NK-92 (cell line): ENCODE measurements around the gene VPREB3.

Experiments used
- DNase-seq: peaks from one replicate; lab custom pipeline; 2025; ENCODE audit not compliant: unreplicated experiment; lab: John Stamatoyannopoulos, UW

The VPREB3 gene

GRCh38 chr22:23754220-23754919 is at the start of gene VPREB3:
Gene VPREB3, minus strand, starts transcription at chr22:23754425. Its CDS starts 62 bp downstream, at chr22:23754363.
- DNase-seq: no peak

DNA sequence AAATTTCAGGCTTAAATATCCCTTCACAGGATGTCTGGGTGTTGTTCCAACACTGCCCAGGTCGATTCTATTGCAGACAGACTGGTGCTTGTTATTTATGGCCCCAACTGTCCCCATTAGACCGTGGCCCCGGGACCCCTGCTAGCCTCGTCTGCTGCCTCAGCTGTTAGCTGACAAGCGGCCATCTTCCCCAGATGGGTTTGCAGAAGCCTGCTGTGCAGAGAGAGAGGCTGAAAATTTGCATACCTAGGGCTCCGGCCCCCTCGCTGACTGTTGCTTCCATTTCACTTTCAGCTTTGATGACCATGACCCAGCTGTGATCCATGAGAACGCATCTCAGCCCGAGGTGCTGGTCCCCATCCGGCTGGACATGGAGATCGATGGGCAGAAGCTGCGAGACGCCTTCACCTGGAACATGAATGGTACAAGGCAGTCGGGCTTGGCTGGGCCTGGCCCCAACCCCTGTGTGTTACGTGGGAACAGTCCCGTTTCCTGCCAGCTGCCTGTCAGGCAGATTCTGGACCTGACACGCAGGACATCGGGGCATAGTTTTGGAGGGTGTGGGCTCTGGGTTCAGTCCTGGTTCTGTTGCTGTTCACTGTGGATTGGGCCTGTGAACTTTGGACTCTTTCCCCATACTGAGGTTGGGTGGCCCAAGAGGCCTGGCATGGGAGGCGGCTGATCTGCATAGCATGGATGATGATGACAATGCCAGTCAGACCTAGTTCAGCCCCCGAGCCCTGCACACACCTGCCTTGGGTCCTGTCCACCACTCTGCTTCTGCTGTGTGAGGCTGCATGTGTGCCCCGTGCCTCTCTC is 49.0 kb upstream of the VPREB3 start:
- DNase-seq: no peak

GRCh38 chr22:23801886-23802377 is 47.7 kb upstream of the VPREB3 start:
- DNase-seq: no peak

DNA sequence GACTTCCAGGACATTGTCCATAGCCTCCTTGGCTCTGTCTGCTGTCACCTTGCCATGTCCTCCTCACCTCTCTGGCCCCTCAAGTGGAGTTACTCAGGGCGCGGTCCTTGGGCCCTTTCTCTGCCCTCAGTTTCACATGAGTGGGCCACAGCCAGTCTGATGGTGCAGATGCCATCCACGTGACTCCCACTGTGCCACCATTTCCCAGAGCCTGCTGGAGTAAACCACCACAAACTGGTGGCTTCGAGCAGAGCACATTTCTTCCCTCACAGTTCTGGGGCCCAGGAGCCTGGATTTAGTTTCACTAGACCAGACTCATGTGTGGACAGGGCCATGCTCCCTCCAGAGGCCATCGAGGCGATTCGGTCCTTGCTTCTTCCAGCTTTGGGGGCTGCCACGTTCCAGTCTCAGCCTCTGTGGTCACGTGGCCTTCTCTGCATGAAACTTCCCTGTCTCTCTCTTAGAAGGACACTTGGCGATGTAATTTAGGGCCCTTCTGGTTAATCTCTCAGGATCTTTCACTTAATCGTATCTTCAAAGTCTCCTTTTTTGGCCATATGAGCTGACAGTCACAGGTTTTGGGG is 47.1 kb upstream of the VPREB3 start:
- no peak for DNase-seq

DNA sequence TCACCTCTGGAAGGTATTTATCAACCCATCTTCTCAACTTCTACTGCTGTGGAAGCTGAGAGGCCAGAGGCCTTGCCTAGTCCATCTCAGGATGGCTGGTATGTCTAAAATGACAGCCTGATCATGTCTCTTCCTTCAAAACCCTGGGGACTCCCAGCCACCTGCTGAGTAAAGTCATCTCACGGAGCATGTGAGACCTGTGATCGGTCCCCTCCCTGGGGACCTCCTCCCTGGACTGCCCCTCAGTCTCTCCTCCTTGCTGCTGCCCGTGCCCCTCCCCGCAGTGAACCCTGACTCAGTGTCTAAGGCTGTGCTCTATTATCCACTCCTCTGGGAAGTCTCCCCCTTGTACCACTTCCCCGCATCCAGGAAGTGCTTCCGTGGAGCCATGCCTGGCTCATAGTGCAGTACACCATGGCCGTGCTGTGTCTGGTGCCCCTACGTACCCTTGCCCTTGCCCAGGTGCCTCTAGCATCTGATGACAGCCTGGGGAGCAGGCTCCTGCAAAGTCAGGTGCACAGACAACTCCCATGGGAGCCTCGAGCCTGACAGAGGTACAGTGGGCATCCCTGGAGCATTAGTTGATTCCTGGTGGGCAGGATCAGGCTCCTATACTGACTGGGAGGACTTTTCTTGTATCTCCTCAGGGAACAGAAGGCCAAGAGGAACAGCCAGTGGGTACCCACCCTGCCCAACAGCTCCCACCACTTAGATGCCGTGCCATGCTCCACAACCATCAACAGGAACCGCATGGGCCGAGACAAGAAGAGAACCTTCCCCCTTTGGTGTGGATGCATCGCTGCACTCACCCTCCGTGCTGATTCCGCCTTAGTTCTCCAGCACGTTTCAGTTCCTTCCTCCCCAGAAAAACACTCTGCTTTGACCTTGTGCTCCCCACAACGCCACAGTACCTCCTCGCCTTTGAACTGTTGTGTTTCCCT is 46.3 kb upstream of the VPREB3 start:
- DNase-seq: no peak

DNA sequence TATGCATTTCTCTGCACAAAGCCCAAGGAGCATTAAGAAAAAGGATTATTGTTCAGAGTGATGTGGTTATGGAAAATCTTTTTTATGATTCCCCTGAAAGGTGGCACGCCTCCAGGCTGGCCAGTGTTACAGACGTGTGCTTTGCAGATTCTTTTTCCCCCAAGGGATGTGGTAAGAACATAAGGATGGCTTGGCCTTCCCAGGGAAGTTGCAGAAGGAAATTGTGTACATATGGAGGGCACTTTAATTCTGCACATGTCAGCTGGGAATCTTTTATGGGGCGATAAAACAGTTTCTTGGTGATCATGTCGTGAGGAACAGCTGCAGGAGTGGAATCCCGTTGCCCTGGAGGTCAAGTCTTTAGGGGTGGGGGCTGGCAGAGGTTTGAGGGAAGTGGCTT is 42.2 kb upstream of the VPREB3 start:
- no peak for DNase-seq

- DNase-seq: no peak
Observed at GRCh38 chr22:23793326-23793725, 39.1 kb upstream of the VPREB3 start.

- no peak for DNase-seq
Observed at GRCh38 chr22:23791738-23792645, 37.8 kb upstream of the VPREB3 start.

GRCh38 chr22:23790819-23791737 is 36.9 kb upstream of the VPREB3 start:
- no peak for DNase-seq

DNA sequence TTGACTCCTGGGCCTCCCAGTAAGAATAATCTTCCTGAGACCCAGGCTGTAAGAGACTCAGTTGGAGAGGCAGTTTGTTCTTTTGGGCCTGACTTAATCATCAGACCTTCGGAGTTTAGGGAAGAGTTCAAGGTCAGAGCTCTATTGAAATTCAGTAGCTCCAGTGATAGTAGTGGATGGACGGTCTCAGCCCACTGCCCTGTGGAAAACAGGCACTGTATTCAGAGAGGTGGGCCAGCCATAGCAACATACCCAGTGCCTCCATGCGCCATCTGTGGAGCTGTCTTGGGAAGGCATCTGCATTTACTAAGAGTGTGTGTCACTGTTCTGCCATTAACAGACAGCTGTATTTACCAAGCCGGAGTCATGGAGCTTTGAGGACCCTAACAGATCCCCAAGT is 35.4 kb upstream of the VPREB3 start:
- no peak for DNase-seq

DNA sequence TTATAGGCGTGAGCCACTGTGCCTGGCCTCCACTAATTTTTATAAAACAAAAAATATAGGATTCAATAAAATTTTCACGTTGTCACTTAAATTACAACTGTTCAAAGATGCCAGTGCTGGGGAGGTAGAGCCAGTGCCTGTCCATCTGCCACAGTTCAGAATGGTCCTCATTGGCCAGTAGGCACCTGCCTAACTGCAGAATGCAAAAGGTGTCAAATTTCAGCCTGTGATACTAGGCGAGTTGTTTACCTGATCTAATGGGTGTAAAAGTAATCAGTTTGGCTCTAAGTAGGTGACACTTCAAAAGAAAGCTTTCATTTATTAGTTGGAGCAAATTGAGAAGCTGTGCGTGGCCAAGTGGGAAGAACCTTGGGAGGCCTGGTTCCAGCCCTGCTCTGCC is 34.9 kb upstream of the VPREB3 start:
- no peak for DNase-seq

DNA sequence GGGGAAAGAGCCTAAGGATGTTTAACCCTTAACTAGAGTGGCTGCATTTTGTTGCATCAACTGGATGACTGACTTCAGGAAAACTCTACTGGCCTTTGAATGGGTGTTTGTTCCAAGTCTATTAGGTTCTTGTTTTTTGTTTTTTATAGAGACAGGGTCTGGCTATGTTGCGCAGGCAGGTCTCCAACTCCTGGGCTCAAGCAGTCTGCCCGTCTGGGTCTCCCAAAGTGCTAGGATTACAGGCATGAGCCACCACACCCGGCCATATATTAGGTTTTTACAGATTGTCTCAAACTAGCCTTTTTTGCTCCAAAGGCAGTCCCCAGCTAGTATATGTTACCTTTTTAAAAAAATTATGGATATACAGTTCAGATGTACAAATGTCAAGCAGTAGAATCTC is 33.7 kb upstream of the VPREB3 start:
- DNase-seq: no peak

DNA sequence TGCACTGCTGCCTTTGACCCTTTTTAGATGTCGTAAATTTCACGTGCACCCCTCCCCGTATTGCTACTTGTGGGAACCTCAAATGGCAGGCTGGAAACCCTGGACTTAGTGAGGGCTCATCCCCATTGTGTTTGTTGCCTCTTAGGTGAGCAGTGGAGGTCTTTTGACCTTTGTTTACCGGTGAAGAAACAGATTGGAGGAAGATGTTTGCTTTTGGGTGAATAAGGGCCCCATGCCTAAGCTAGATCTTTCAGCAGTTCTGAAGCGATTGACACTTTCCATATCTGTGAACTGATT is 33.3 kb upstream of the VPREB3 start:
- DNase-seq: no peak

- DNase-seq: no peak
Observed at GRCh38 chr22:23786752-23787599, 32.8 kb upstream of the VPREB3 start, which contains the start of gene SMARCB1. Gene SMARCB1, plus strand, starts transcription at chr22:23786966. Its CDS starts 204 bp downstream, at chr22:23787170.

DNA sequence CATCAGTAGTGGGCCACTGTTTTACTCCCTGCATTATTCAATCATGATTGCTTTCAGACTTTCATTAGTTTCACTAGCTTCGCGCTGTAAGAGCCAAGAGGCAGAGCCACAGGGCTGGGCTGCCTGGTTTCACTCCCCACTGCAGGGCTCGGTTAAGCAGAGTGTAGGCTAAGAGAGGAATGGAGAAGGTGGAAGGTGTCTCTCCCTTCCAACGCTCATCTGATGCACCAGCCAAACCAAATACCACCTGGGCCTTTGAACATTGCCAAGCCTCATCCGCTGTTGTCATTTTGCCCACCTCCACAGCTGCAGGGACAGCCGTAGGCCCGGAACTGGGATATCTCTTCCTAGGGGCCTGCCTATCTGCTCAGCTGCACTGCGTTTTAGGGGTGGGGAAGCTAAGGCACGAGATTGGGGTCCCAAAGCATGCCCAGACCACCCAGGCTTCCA is 32.1 kb upstream of the VPREB3 start:
- DNase-seq: no peak

GRCh38 chr22:23784215-23784732 is 30.0 kb upstream of the VPREB3 start:
- no peak for DNase-seq

DNA sequence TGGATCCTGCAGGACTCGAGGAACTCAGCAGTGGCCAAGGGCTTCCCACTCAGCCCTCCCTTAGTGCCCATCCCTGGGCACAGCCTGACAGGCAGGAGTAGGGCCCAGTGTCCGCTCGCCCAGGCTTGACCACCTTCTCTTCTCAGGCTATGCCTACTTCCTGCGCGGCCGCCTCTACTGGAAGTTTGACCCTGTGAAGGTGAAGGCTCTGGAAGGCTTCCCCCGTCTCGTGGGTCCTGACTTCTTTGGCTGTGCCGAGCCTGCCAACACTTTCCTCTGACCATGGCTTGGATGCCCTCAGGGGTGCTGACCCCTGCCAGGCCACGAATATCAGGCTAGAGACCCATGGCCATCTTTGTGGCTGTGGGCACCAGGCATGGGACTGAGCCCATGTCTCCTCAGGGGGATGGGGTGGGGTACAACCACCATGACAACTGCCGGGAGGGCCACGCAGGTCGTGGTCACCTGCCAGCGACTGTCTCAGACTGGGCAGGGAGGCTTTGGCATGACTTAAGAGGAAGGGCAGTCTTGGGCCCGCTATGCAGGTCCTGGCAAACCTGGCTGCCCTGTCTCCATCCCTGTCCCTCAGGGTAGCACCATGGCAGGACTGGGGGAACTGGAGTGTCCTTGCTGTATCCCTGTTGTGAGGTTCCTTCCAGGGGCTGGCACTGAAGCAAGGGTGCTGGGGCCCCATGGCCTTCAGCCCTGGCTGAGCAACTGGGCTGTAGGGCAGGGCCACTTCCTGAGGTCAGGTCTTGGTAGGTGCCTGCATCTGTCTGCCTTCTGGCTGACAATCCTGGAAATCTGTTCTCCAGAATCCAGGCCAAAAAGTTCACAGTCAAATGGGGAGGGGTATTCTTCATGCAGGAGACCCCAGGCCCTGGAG is 29.3 kb upstream of the VPREB3 start:
- no peak for DNase-seq
